HepG2 (cell line): Measurements from ENCODE around the gene SERINC5. TPM values are rescaled to one million over a fixed set of nuclear protein-coding genes. Genes with fewer than 3 reads are reported as not detected.

ENCODE experiments used
- ATAC-seq: fragments of 200-7000 bp; cut with Tn5 transposase; 3 replicates; pipeline ENCODE4 v1.9.1; 2020; ENCODE audit warnings: mild to moderate bottlenecking, moderate library complexity
- BruUV-seq: library from RNA; stranded (reverse); fragments of 400-500 nt; replicated peaks from 2 replicates; lab custom pipeline; 2021; lab: Mats Ljungman, UMichigan
- CTCF ChIA-PET: fragments of 300-600 bp; formaldehyde crosslinking; extraction: SDS; loops from one replicate; lab custom pipeline; 2021; ENCODE audit warnings: low total read pairs, inconsistent platforms, low intra/inter-chr PET ratio; lab: Yijun Ruan, JAX
- POLR2A ChIA-PET: fragments of 350-600 bp; sonication (Branson Sonifier 250); formaldehyde crosslinking; loops from one replicate; lab custom pipeline; 2020; ENCODE audit warnings: antibody characterized with exemption, inconsistent platforms; lab: Yijun Ruan, JAX
- DNase-seq: peaks from one replicate; pipeline ENCODE4 v3.0.0-alpha.2; 2015; ENCODE audit warnings: low spot score
- FAIRE-seq: peaks from 3 replicates; lab custom pipeline; 2011; peaks lifted over from hg19 to GRCh38; lab: Jason Lieb, UNC
- H2AFZ ChIP-seq: one replicate; pipeline ENCODE4 v1.6.1; 2011; ENCODE audit warnings: low read length, inconsistent platforms
- H3K27ac ChIP-seq: fragments of 300-600 bp; 3 replicates; pipeline ENCODE4 v1.8.0; 2011; ENCODE audit warnings: mixed run types, mild to moderate bottlenecking, mixed read lengths, low read length, inconsistent platforms; ENCODE audit not compliant: insufficient read depth; ENCODE audit errors: extremely low read length
- H3K27me3 ChIP-seq, 2 experiments: fragments of 200-600 bp in 1 of 2; 2 replicates in 1 of 2; 3 replicates in 1 of 2; pipeline versions ENCODE4 v1.6.0 to v1.8.0; 2011; ENCODE audit warnings: low read length in 2 of 2, mild to moderate bottlenecking in 2 of 2, moderate library complexity in 2 of 2, inconsistent platforms in 1 of 2; ENCODE audit not compliant: insufficient read depth in 2 of 2, control insufficient read depth in 1 of 2
- H3K36me3 ChIP-seq, 2 experiments: fragments of 200-600 bp in 1 of 2; replicated peaks in 1 of 2; 2 replicates in 1 of 2; 3 replicates in 1 of 2; pipeline versions ENCODE4 v1.5.1 to v1.8.0; 2011; ENCODE audit warnings: low read length in 2 of 2, inconsistent platforms in 1 of 2; ENCODE audit not compliant: insufficient read depth in 2 of 2, control insufficient read depth in 1 of 2
- H3K4me1 ChIP-seq: 2 replicates; pipeline ENCODE4 v1.5.1; 2012; ENCODE audit warnings: low read length, inconsistent platforms; ENCODE audit not compliant: insufficient read depth
- H3K4me2 ChIP-seq: 2 replicates; pipeline ENCODE4 v1.6.0; 2011; ENCODE audit warnings: low read depth, low read length, inconsistent platforms
- H3K4me3 ChIP-seq, 3 experiments: fragments of 200-600 bp in 1 of 3; sonication (generic), shearing (Covaris generic) in 1 of 3; replicated peaks in 1 of 3; 2 replicates each; pipeline ENCODE4 v1.5.1; 2011 to 2016; ENCODE audit warnings: low read length in 3 of 3, inconsistent platforms in 2 of 3, low read depth in 2 of 3, mild to moderate bottlenecking in 2 of 3, control low read depth in 1 of 3, mixed read lengths in 1 of 3; ENCODE audit not compliant: insufficient read depth in 1 of 3
- H3K79me2 ChIP-seq: one replicate; pipeline ENCODE4 v1.6.1; 2011; ENCODE audit warnings: low read length, inconsistent platforms; ENCODE audit not compliant: insufficient read depth
- H3K9ac ChIP-seq: 2 replicates; pipeline ENCODE4 v1.6.0; 2011; ENCODE audit warnings: mild to moderate bottlenecking, low read depth, low read length, inconsistent platforms; ENCODE audit not compliant: insufficient read depth
- H3K9me3 ChIP-seq: 2 replicates; pipeline ENCODE4 v1.5.1; 2012; ENCODE audit warnings: mild to moderate bottlenecking, low read length
- H4K20me1 ChIP-seq: 2 replicates; pipeline ENCODE4 v1.6.0; 2011; ENCODE audit warnings: inconsistent platforms, mild to moderate bottlenecking, low read length, moderate library complexity; ENCODE audit not compliant: insufficient read depth
- IRF2 ChIP-seq: IDR thresholded peaks from 2 replicates; pipeline ENCODE4 v1.6.1; 2018; ENCODE audit warnings: missing genetic modification reagents, missing compliant biosample characterization
- MIER3 ChIP-seq: IDR thresholded peaks from 2 replicates; pipeline ENCODE4 v1.6.1; 2016; ENCODE audit warnings: missing compliant biosample characterization, borderline replicate concordance
- PHF21A ChIP-seq: sonication (generic); formaldehyde crosslinking; IDR thresholded peaks from 2 replicates; pipeline ENCODE4 v1.5.0; 2020; ENCODE audit warnings: mild to moderate bottlenecking, missing genetic modification reagents
- POLR2A ChIP-seq, 2 experiments: IDR thresholded peaks; 2 replicates each; pipeline ENCODE4 v1.6.1; 2011; ENCODE audit warnings: low read depth in 2 of 2, low read length in 2 of 2, mild to moderate bottlenecking in 1 of 2, moderate library complexity in 1 of 2; ENCODE audit not compliant: insufficient read depth in 1 of 2
- SMYD3 ChIP-seq: sonication (generic); formaldehyde crosslinking; IDR thresholded peaks from 2 replicates; pipeline ENCODE4 v1.8.1; 2023; ENCODE audit warnings: mild to moderate bottlenecking, missing genetic modification reagents
- ZNF12 ChIP-seq: sonication (generic); formaldehyde crosslinking; IDR thresholded peaks from 2 replicates; pipeline ENCODE4 v1.5.0; 2020; ENCODE audit warnings: missing genetic modification reagents
- ZNF225 ChIP-seq: sonication (generic); formaldehyde crosslinking; IDR thresholded peaks from 2 replicates; pipeline ENCODE4 v1.4.0; 2020; ENCODE audit warnings: mild to moderate bottlenecking, missing genetic modification reagents
- ZNF337 ChIP-seq: sonication (generic); formaldehyde crosslinking; IDR thresholded peaks from 2 replicates; pipeline ENCODE4 v1.5.1; 2020; ENCODE audit warnings: missing genetic modification reagents, low read depth, mild to moderate bottlenecking, borderline replicate concordance
- WGBS: methylation state at CpG from one replicate; pipeline ENCODE4 v1.1.6; 2017; ENCODE audit warnings: low lambda C conversion rate; 5-methylcytosine and 5-hydroxymethylcytosine counted together
- in situ Hi-C: cut with HindIII; loops from 2 replicates; pipeline ENCODE4 v1.10.0; 2017; ENCODE audit warnings: low pct_unique_long_range_greater_than_20kb; ENCODE audit not compliant: extremely low pct_ligation_motif_present
- intact Hi-C: fragments of 100-400 bp; cut with micrococcal nuclease; formaldehyde crosslinking; loops from one replicate; pipeline ENCODE4 v1.10.0; 2022; ENCODE audit not compliant: unreplicated experiment
- polyA plus RNA-seq, 8 experiments: library from polyadenylated mRNA; depleted of rRNA in 3 of 8; stranded (reverse) in 7 of 8; unstranded in 1 of 8; fragments of >200 nt; fragmentation: Illumina TruSeq in 4 of 8; extraction: Trizol in 4 of 8; gene quantifications; 2 replicates each; pipeline versions ENCODE4 v1.2.1 to v1.2.3, GENCODE V29; 2011 to 2016; ENCODE audit warnings: low read depth in 4 of 8, missing spikeins in 1 of 8, mixed read lengths in 1 of 8; ENCODE audit not compliant: insufficient read depth in 1 of 8
- total RNA-seq, 5 experiments: library from RNA; depleted of rRNA; stranded (reverse); fragments of >200 nt; fragmentation: Illumina TruSeq; extraction: Trizol; gene quantifications; 2 replicates each; pipeline ENCODE4 v1.2.3, GENCODE V29; 2016; ENCODE audit warnings: low read depth in 1 of 5
- TF ChIP-seq, protein P1 (sequence below): sonication (generic); formaldehyde crosslinking; IDR thresholded peaks from 2 replicates; pipeline ENCODE4 v1.4.0; 2020; ENCODE audit warnings: mild to moderate bottlenecking, missing genetic modification reagents

Gene SERINC5
- total and polyA plus RNA-seq, 2 of the 13 experiments (the other 11 are each of a cell fraction or from before 2014, with no cell fraction given): 17.3 to 22.8 TPM

DNA sequence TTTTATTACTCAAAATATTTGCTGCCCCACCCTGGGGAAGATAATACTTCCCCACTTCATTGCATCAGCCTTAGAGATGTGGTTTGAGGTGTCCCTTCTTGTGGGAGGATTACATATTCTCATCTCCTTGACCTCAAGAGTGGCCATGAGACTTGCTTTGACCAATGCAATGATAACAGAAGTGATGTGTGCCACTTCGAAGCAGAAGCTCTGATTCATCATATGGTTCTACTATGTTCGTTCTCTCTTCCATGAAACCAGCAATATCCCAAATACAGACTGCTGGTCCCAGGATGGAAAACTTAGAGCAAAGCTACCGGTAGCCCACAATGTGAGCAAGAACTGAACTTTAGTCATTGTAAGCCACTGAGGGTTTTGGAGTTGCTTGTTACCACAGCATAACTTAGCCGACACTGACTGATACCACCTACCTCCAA is 128.7 kb downstream of the SERINC5 start:
- ATAC-seq (no peak), FAIRE-seq (no peak)
- Histone ChIP-seq H3K4me1 (peaks cover 17% of the 10 kb centered on the region), H4K20me1 (no peaks in the 10 kb centered on the region), H2AFZ (no peak overlapping the region), H3K4me2 (no peak overlapping the region), H3K36me3 (no peaks in the 10 kb centered on the region), H3K4me3 (no peak overlapping the region), H3K9me3 (0 out of 2 replicates have a peak, but pooled peaks cover 4% of the 10 kb centered on the region), H3K79me2 (no peaks in the 10 kb centered on the region), H3K27me3 (no peaks in the 10 kb centered on the region)
- intact Hi-C loops (no loop called here), in situ Hi-C loops (no loop called here)
- no TSS peak for BruUV-seq
- 95% methylated on average over 4 of the region's 4 CpGs for WGBS
- ChIA-PET CTCF (no interaction called here), POLR2A (no interaction called here)
- TF ChIP-seq SMYD3 (CRISPR knock-in tag) (no peak), ZNF337 (no peak), IRF2 (CRISPR knock-in tag) (no peak), MIER3 (CRISPR knock-in tag) (no peak), ZNF12 (CRISPR knock-in tag) (peak; percentile 99)
- TF ChIP-seq, protein P1, sequence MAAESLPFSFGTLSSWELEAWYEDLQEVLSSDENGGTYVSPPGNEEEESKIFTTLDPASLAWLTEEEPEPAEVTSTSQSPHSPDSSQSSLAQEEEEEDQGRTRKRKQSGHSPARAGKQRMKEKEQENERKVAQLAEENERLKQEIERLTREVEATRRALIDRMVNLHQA (CRISPR knock-in tag): no peak
- TF ChIP-seq, all 625 proteins: peak for 1
- H3K9ac ChIP-seq: no peak overlapping the region
- DNase-seq: no peak
- H3K27ac ChIP-seq: no peak overlapping the region

DNA sequence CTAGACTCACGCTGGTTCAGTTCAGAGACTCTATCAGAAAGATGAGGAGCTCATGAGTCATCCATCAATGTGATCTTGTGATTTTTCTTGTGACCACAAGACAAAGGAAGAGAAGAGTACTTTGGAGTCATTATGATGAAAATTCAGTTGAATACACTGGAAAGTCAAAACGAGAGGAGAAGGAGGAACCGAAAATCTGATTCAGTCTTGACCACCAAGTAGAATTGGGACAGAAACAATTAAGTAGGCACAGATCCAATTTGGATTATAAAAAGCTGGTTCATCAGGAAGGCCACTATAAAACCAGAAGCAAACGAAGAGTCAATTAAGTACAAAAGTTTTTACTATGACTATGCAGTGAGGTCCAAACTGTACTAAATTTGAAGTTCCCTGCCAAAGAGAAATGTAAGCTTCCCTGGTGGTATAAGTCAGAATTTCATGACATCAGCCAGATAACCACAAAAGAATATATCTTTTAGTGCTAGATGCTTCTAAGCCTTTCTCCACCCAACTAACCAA is 129.8 kb downstream of the SERINC5 start:
- no peak overlapping the region for H2AFZ ChIP-seq
- no peaks in the 10 kb centered on the region for H4K20me1 ChIP-seq
- DNase-seq (no peak), FAIRE-seq (no peak), ATAC-seq (no peak)
- in situ Hi-C loops: no loop called here
- 89% methylated on average over 4 of the region's 4 CpGs for WGBS
- CTCF ChIA-PET: no interaction called here
- H3K27ac ChIP-seq: no peak overlapping the region
- no peak overlapping the region for H3K9ac ChIP-seq
- BruUV-seq: no TSS peak
- TF ChIP-seq POLR2A (IDR thresholded peaks at IDR 0.05; ENCODE audit: insufficient read depth in 1 of 2, low read depth in 2 of 2, low read length in 2 of 2) (no peak), ZNF225 (CRISPR knock-in tag) (no peak), PHF21A (CRISPR knock-in tag) (no peak)
- H3K27me3 ChIP-seq: no peaks in the 10 kb centered on the region
- H3K36me3 ChIP-seq: no peaks in the 10 kb centered on the region
- peaks cover 17% of the 10 kb centered on the region for H3K4me1 ChIP-seq
- POLR2A ChIA-PET: no interaction called here
- no peaks in the 10 kb centered on the region for H3K79me2 ChIP-seq
- H3K4me2 ChIP-seq: no peak overlapping the region
- intact Hi-C loops: no loop called here
- H3K4me3 ChIP-seq: no peak overlapping the region
- 0 out of 2 replicates have a peak, but pooled peaks cover 4% of the 10 kb centered on the region for H3K9me3 ChIP-seq
